Osteoblast (primary cell): Measurements from ENCODE around the gene TPSB2. TPM values are rescaled to one million over a fixed set of nuclear protein-coding genes. Genes with fewer than 3 reads are reported as not detected.
"Not testable (repeated sequence)": the region's sequence is repeated elsewhere in the genome, so short reads cannot be mapped to it uniquely, and the experiment has no call there.

Experiments used
- DNase-seq: peaks from one replicate; pipeline ENCODE4 v3.0.0; 2011; ENCODE audit warnings: low spot score, mixed read lengths; ENCODE audit not compliant: insufficient read length; ENCODE audit errors: missing footprints
- H2AFZ ChIP-seq: 2 replicates; pipeline ENCODE4 v1.6.0; 2011; ENCODE audit warnings: mild to moderate bottlenecking, low read length
- H3K27ac ChIP-seq: 2 replicates; pipeline ENCODE4 v1.5.1; 2011; ENCODE audit warnings: mild to moderate bottlenecking, low read depth, low read length, moderate library complexity
- H3K27me3 ChIP-seq: 2 replicates; pipeline ENCODE4 v1.6.0; 2012; ENCODE audit warnings: mild to moderate bottlenecking, control low read depth, inconsistent platforms, low read length, moderate library complexity; ENCODE audit not compliant: insufficient read depth
- H3K36me3 ChIP-seq: 2 replicates; pipeline ENCODE4 v1.5.1; 2011; ENCODE audit warnings: mild to moderate bottlenecking, low read length, control low read depth, moderate library complexity; ENCODE audit not compliant: insufficient read depth
- H3K4me1 ChIP-seq: 2 replicates; pipeline ENCODE4 v1.5.1; 2011; ENCODE audit warnings: mild to moderate bottlenecking, low read length, control low read depth, moderate library complexity; ENCODE audit not compliant: insufficient read depth
- H3K4me2 ChIP-seq: 2 replicates; pipeline ENCODE4 v1.6.0; 2011; ENCODE audit warnings: mild to moderate bottlenecking, low read length; ENCODE audit not compliant: insufficient read depth
- H3K4me3 ChIP-seq: fragments of 200-600 bp; sonication (generic); 3 replicates; pipeline ENCODE4 v1.5.1; 2012; ENCODE audit warnings: mild to moderate bottlenecking, low read length, inconsistent platforms; ENCODE audit not compliant: insufficient read depth
- H3K79me2 ChIP-seq: 2 replicates; pipeline ENCODE4 v1.6.0; 2012; ENCODE audit warnings: mild to moderate bottlenecking, low read length, control low read depth, inconsistent platforms; ENCODE audit not compliant: insufficient read depth
- H3K9me3 ChIP-seq: 2 replicates; pipeline ENCODE4 v1.5.1; 2011; ENCODE audit warnings: low read depth, low read length, control low read depth
- H4K20me1 ChIP-seq: 2 replicates; pipeline ENCODE4 v1.6.0; 2012; ENCODE audit warnings: mild to moderate bottlenecking, low read length, control low read depth; ENCODE audit not compliant: insufficient read depth
- CTCF ChIP-seq: IDR thresholded peaks from 2 replicates; pipeline ENCODE4 v1.5.1; 2011; ENCODE audit warnings: mild to moderate bottlenecking, low read depth, low read length, moderate library complexity; ENCODE audit errors: extremely low read depth
- total RNA-seq: library from RNA; depleted of rRNA; stranded (reverse); fragments of >200 nt; gene quantifications from 2 replicates; pipeline ENCODE4 v1.2.3, GENCODE V29; 2012

The TPSB2 gene
- total RNA-seq, 1 donor = not detected

GRCh38 chr16:1226692-1227091 lies 3.3 kb downstream of the TPSB2 start:
- H2AFZ ChIP-seq, DNase-seq, H3K27ac ChIP-seq, H3K79me2 ChIP-seq, H4K20me1 ChIP-seq, H3K4me1 ChIP-seq, H3K27me3 ChIP-seq, H3K36me3 ChIP-seq, H3K9me3 ChIP-seq, H3K4me2 ChIP-seq, H3K4me3 ChIP-seq: not testable (repeated sequence)

- not testable (repeated sequence) for H3K36me3 ChIP-seq, DNase-seq, H3K4me1 ChIP-seq, H3K79me2 ChIP-seq, H3K4me2 ChIP-seq, H2AFZ ChIP-seq, H4K20me1 ChIP-seq, H3K9me3 ChIP-seq, H3K27me3 ChIP-seq, H3K27ac ChIP-seq, H3K4me3 ChIP-seq
These were observed 4.2 kb downstream of the TPSB2 start for GRCh38 chr16:1225728-1226311.

GRCh38 chr16:1225051-1225451 lies 4.9 kb downstream of the TPSB2 start, which contains the start of gene TPSG1:
Gene TPSG1, minus strand, starts transcription at chr16:1225268. Its CDS starts 16 bp downstream, at chr16:1225252.
- no peak for DNase-seq
- H3K79me2 ChIP-seq = no peaks in the 10 kb centered on the region
- H3K27me3 ChIP-seq = no peaks in the 10 kb centered on the region
- H2AFZ ChIP-seq = no peak within 1 kb of the TSS
- TF ChIP-seq CTCF = no peak
- H4K20me1 ChIP-seq = no peaks in the 10 kb centered on the region
- no peaks in the 10 kb centered on the region for H3K36me3 ChIP-seq
- no peaks in the 10 kb centered on the region for H3K4me1 ChIP-seq
- H3K4me3 ChIP-seq = no peak within 1 kb of the TSS
- no peak within 1 kb of the TSS for H3K4me2 ChIP-seq
- H3K9me3 ChIP-seq = no peaks in the 10 kb centered on the region
- no peak within 1 kb of the TSS for H3K27ac ChIP-seq

- no peak for TF ChIP-seq CTCF
- Histone ChIP-seq H3K4me3 (no peak overlapping the region), H3K27me3 (no peaks in the 10 kb centered on the region)
These were observed 5.4 kb downstream of the TPSB2 start for GRCh38 chr16:1224558-1224957.

GRCh38 chr16:1223355-1224214 lies 6.4 kb downstream of the TPSB2 start:
- H3K79me2 ChIP-seq = no peaks in the 10 kb centered on the region
- H3K4me2 ChIP-seq = no peak overlapping the region
- no peaks in the 10 kb centered on the region for H3K27me3 ChIP-seq
- H3K27ac ChIP-seq = no peak overlapping the region
- no peak for DNase-seq
- TF ChIP-seq CTCF = no peak
- no peaks in the 10 kb centered on the region for H3K36me3 ChIP-seq
- H3K4me3 ChIP-seq = no peak overlapping the region
- H2AFZ ChIP-seq = no peak overlapping the region
- no peaks in the 10 kb centered on the region for H3K4me1 ChIP-seq
- no peaks in the 10 kb centered on the region for H4K20me1 ChIP-seq
- no peaks in the 10 kb centered on the region for H3K9me3 ChIP-seq

More at GRCh38 chr16:1224558-1224957, 5.4 kb downstream of the TPSB2 start:
- no peaks in the 10 kb centered on the region for H3K4me1 ChIP-seq
- H3K79me2 ChIP-seq = no peaks in the 10 kb centered on the region
- H3K36me3 ChIP-seq = no peaks in the 10 kb centered on the region
- no peak overlapping the region for H3K4me2 ChIP-seq
- H2AFZ ChIP-seq = no peak overlapping the region
- H4K20me1 ChIP-seq = no peaks in the 10 kb centered on the region
- H3K9me3 ChIP-seq = no peaks in the 10 kb centered on the region
- H3K27ac ChIP-seq = no peak overlapping the region
- no peak for DNase-seq
